Heart right ventricle (tissue), 16 donors: Measurements from ENCODE around the gene IGFN1. TPM values are rescaled to one million over a fixed set of nuclear protein-coding genes. Genes with fewer than 3 reads are reported as not detected.

Experiments
- ATAC-seq, 8 donors: fragments of 200-7000 bp; cut with Tn5 transposase; one replicate each; pipeline ENCODE4 v1.9.1; 2020; ENCODE audit warnings: mild to moderate bottlenecking in 8 of 8, moderate library complexity in 8 of 8, moderate number of reproducible peaks in 1 of 8
- DNase-seq, 2 donors: peaks; one replicate each; pipeline ENCODE4 v3.0.0-alpha.2; 2020
- H3K27ac ChIP-seq, 10 donors: fragments of 200-600 bp; sonication (generic) in 2 of 10; one replicate each; pipeline versions ENCODE4 v1.5.0 to v1.8.0; 2020 to 2022; ENCODE audit warnings: mild to moderate bottlenecking in 3 of 10
- H3K27me3 ChIP-seq, 7 donors: fragments of 200-600 bp; one replicate each; pipeline ENCODE4 v1.8.0; 2021 to 2022; ENCODE audit warnings: mild to moderate bottlenecking in 2 of 7
- H3K36me3 ChIP-seq, 9 donors: fragments of 200-600 bp; sonication (generic) in 1 of 9; one replicate each; pipeline versions ENCODE4 v1.5.0 to v1.8.0; 2020 to 2022; ENCODE audit warnings: mild to moderate bottlenecking in 2 of 9
- H3K4me1 ChIP-seq, 9 donors: fragments of 200-600 bp; sonication (generic) in 1 of 9; one replicate each; pipeline versions ENCODE4 v1.5.0 to v1.8.0; 2020 to 2022; ENCODE audit warnings: mild to moderate bottlenecking in 4 of 9
- H3K4me3 ChIP-seq, 10 donors: fragments of 200-600 bp; sonication (generic) in 2 of 10; one replicate each; pipeline versions ENCODE4 v1.5.0 to v1.8.0; 2020 to 2022; ENCODE audit warnings: mild to moderate bottlenecking in 7 of 10, moderate library complexity in 2 of 10
- H3K9me3 ChIP-seq, 11 donors: fragments of 200-600 bp in 10 of 11; sonication (generic) in 2 of 11; one replicate each; pipeline versions ENCODE4 v1.5.0 to v1.8.0; 2013 to 2022; ENCODE audit warnings: mild to moderate bottlenecking in 2 of 11, control low read depth in 1 of 11, moderate library complexity in 1 of 11
- CTCF ChIP-seq, 9 donors: fragments of 200-600 bp; sonication (generic) in 2 of 9; IDR thresholded peaks; one replicate each; pipeline versions ENCODE4 v1.5.0 to v1.8.0; 2021 to 2022; ENCODE audit warnings: antibody characterized with exemption in 9 of 9, mild to moderate bottlenecking in 5 of 9, moderate library complexity in 1 of 9
- WGBS, 2 donors: extraction: QIAGEN DNeasy Blood & Tissue Kit; methylation state at CpG; one replicate each; pipeline ENCODE4 v1.1.7; 2013; ENCODE audit warnings: inconsistent platforms in 1 of 2; 5-methylcytosine and 5-hydroxymethylcytosine counted together
- intact Hi-C, 10 donors: fragments of 100-400 bp; cut with DNase I; formaldehyde crosslinking; loops; one replicate each; pipeline versions ENCODE4 v1.11.1 to v1.14.2; 2022
- polyA plus RNA-seq, 2 donors: library from polyadenylated mRNA; stranded (reverse); fragments of 200-250 nt; gene quantifications; one replicate each; pipeline ENCODE4 v1.2.3, GENCODE V29; 2013
- total RNA-seq, 10 donors: library from RNA; stranded (reverse); fragmentation: NEBNext Ultra II Directional in 3 of 10; extraction: Animal tissue kit (Norgen Biotek cat#: 25700) in 3 of 10; gene quantifications; one replicate each; pipeline versions ENCODE4 v1.2.1 to v1.2.4, GENCODE V29; 2021 to 2023
- donor health status: Arrhythmogenic right ventricular cardiomyopathy.
- donor health status: ischemic (EF 13 %, LVEDD 7.1; RV severe dilation, severe dysfunction).
- donor health status: healthy with polysubstance abuse.
- donor health status: DM: no; HTN: yes; CAD: no.
- donor health status: DM: no; HTN: no; CAD: no.
- donor health status: ischemic (EF 25% LVEDD 6.9; RV normal size, moderate dysfunction).
- donor health status: ischemic (EF 25% LVEDD 5.7; RV mildly dilated, moderate dysfunction).
- donor health status: healthy.
- donor health status: DM: yes; HTN: yes; CAD: no.
- donor health status: Ischemic cardiomyopathy.
- donor health status: ischemic (EF 35%, LVEDD 5.7; RV mildly dilated, moderate dysfunction).
- donor health status: nonischemic (EF 11% LVEDD 7.7; RV severe dilation, severe dysfunction).
- donor health status: DM: yes; HTN: yes; CAD: no.
- donor health status: PGD.
- donor health status: ischemic (EF 29% LVEDD 5.4; RV normal size, mild dysfunction).
- donor health status: nonischemic (EF 23%, LVEDD 6.1; RV moderate dilation, normal function).

Gene IGFN1
- total and polyA plus RNA-seq, 12 donors = 0.01 to 0.07 (median 0.02) TPM; not detected in 7

- Histone ChIP-seq H3K27ac (no peak overlapping the region), H3K36me3 (no peaks in the 10 kb centered on the region), H3K27me3 (peaks cover 0 to 17% (median 11%) of the 10 kb centered on the region in 7 donors), H3K4me1 (peaks cover 0 to 9% (median 0%) of the 10 kb centered on the region in 9 donors), H3K4me3 (no peak overlapping the region), H3K9me3 (no peaks in the 10 kb centered on the region)
- intact Hi-C loops = no loop called here
- 76 to 90% methylated on average over 3 of the region's 3 CpGs for WGBS, 2 donors
- ATAC-seq (peak in 4 of 8 donors; percentile 30 to 53 (median 42)), DNase-seq (peak in 1 of 2 donors; percentile 16)
- no peak for TF ChIP-seq CTCF (IDR thresholded peaks at IDR 0.05)
Observed at GRCh38 chr1:201192261-201192788, 1.7 kb downstream of the IGFN1 start.

DNA sequence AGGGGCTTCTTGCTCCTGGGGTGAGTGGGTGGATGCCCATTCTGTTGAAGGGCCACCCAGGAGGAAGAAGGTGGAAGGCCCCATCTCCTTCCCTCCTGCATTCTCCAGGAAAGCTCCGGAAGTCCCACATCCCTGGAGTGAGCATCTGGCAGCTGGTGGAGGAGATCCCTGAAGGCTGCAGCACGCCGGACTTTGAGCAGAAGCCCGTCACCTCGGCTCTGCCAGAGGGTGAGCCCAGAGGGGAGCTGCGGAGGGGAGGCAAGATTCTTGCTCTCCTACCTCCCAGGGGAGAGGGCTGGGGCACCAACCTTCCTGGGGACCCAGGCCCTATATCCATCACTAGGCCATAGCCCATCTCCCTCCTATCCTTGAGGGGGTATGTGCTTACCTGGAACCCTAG is 3.4 kb downstream of the IGFN1 start:
- no peak for ATAC-seq
- intact Hi-C loops = no loop called here
- Histone ChIP-seq H3K36me3 (no peaks in the 10 kb centered on the region), H3K9me3 (no peaks in the 10 kb centered on the region), H3K4me1 (peaks cover 0 to 9% (median 0%) of the 10 kb centered on the region in 9 donors), H3K27me3 (peaks cover 0 to 17% (median 11%) of the 10 kb centered on the region in 7 donors), H3K27ac (no peak overlapping the region), H3K4me3 (no peak overlapping the region)
- TF ChIP-seq CTCF (IDR thresholded peaks at IDR 0.05) = no peak
- no peak for DNase-seq
- 73 to 81% methylated on average over 6 of the region's 6 CpGs for WGBS, 2 donors

GRCh38 chr1:201198598-201198997 is 8.0 kb downstream of the IGFN1 start:
- ATAC-seq (no peak), DNase-seq (no peak)
- peaks cover 0 to 6% (median 0%) of the 10 kb centered on the region in 7 donors for H3K27me3 ChIP-seq
- no peaks in the 10 kb centered on the region for H3K4me1 ChIP-seq
- no peaks in the 10 kb centered on the region for H3K9me3 ChIP-seq
- H3K36me3 ChIP-seq = no peaks in the 10 kb centered on the region
- WGBS, 2 donors = 90 to 94% methylated on average over 3 of the region's 3 CpGs
- intact Hi-C loops = no loop called here
- H3K4me3 ChIP-seq = no peak overlapping the region
- no peak overlapping the region for H3K27ac ChIP-seq
- TF ChIP-seq CTCF (IDR thresholded peaks at IDR 0.05) = no peak

GRCh38 chr1:201205036-201205435 is 14.4 kb downstream of the IGFN1 start:
- no peak for TF ChIP-seq CTCF (IDR thresholded peaks at IDR 0.05)
- no peak for ATAC-seq
- WGBS, 2 donors = 83 to 86% methylated on average over 13 of the region's 13 CpGs
- Histone ChIP-seq H3K36me3 (no peaks in the 10 kb centered on the region), H3K27me3 (peaks cover 0 to 4% (median 0%) of the 10 kb centered on the region in 7 donors), H3K27ac (no peak overlapping the region), H3K4me3 (no peak overlapping the region), H3K9me3 (no peaks in the 10 kb centered on the region), H3K4me1 (no peaks in the 10 kb centered on the region)
- intact Hi-C loops = no loop called here
- DNase-seq = no peak
